SK-N-MC (cell line): ENCODE measurements around the gene HES5.

ENCODE experiments used
- DNase-seq: peaks from one replicate; pipeline ENCODE4 v3.0.0-alpha.2; 2011; ENCODE audit warnings: low read depth, low spot score
- H3K27ac ChIP-seq: fragments of 200-600 bp; sonication (generic); 2 replicates; pipeline ENCODE4 v1.5.1; 2016; ENCODE audit warnings: mixed run types
- H3K36me3 ChIP-seq: fragments of 200-600 bp; sonication (generic); 2 replicates; pipeline ENCODE4 v1.6.1; 2017; ENCODE audit warnings: antibody characterized with exemption, low read length, mixed read lengths; ENCODE audit not compliant: insufficient read depth
- H3K4me3 ChIP-seq: fragments of 200-600 bp; sonication (generic); 2 replicates; pipeline ENCODE4 v1.5.1; 2016
- H3K9ac ChIP-seq: fragments of 200-600 bp; sonication (generic); 2 replicates; pipeline ENCODE4 v1.8.0; 2017; ENCODE audit warnings: mixed run types, mixed read lengths; ENCODE audit not compliant: insufficient read length
- H3K9me3 ChIP-seq: fragments of 200-600 bp; sonication (generic); 2 replicates; pipeline ENCODE4 v1.6.1; 2017; ENCODE audit warnings: low read depth, mild to moderate bottlenecking, antibody characterized with exemption, low read length, moderate library complexity, mixed read lengths
- EZH2 ChIP-seq: fragments of 200-600 bp; sonication (generic); IDR thresholded peaks from one replicate; pipeline ENCODE4 v1.6.1; 2017; ENCODE audit warnings: antibody characterized with exemption
- FOXP2 ChIP-seq: optimal IDR thresholded peaks from 2 replicates; pipeline ENCODE3; 2011; ENCODE audit warnings: mild to moderate bottlenecking, moderate library complexity; ENCODE audit not compliant: insufficient read depth; ENCODE audit errors: extremely low read length, control extremely low read depth
- POLR2AphosphoS5 ChIP-seq: IDR thresholded peaks from 2 replicates; pipeline ENCODE4 v1.6.1; 2012; ENCODE audit warnings: mild to moderate bottlenecking, low read depth, low read length, borderline replicate concordance

HES5 gene

DNA sequence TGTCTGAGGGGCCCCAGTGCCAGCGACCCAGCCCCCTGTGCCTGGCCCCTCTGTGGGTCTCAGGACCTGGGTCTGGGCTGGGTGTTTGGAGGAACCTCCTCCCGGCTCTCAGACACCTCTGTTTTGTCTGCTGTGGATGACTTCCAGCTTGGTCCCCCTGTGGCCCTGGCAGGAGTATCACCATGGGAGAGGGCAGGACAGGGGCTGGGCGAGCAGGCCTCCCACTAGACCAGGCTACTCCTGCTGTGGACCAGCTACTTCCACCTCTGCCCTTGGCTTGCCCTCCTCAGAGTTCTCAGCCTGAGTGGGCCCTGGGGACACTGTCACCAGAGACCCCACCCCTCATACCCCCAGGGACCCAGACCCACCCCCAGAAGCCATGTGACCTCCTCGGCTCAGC, 32.2 kb downstream of the HES5 start:
- Histone ChIP-seq H3K4me3 (no peak overlapping the region), H3K9me3 (no peaks in the 10 kb centered on the region), H3K27ac (no peak overlapping the region), H3K36me3 (no peaks in the 10 kb centered on the region), H3K9ac (no peak overlapping the region)
- no peak for DNase-seq
- TF ChIP-seq POLR2AphosphoS5 (no peak), FOXP2 (no peak), EZH2 (no peak)

DNA sequence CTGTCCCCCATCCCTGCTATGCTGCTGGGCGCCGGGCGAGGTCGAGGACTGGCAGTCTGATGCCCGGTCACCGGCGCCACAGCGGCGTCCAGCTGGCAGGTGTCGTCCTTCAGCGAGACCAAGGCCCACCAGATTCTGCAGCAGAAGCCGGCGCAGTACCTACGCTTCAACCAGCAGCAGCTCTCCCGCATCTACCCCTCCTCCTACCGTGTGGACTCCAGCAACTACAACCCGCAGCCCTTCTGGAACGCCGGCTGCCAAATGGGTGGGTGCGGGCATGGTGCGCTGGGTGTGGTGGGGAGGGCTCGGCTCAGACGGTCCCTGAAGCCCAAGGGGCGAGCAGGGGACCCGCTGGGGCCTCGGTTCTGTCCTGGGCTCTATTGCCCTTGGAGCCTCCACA, 33.3 kb downstream of the HES5 start:
- Histone ChIP-seq H3K27ac (no peak overlapping the region), H3K4me3 (no peak overlapping the region), H3K9ac (no peak overlapping the region), H3K36me3 (no peaks in the 10 kb centered on the region), H3K9me3 (no peaks in the 10 kb centered on the region)
- TF ChIP-seq EZH2: no peak
- TF ChIP-seq POLR2AphosphoS5: no peak
- no peak for TF ChIP-seq FOXP2
- DNase-seq: no peak

DNA sequence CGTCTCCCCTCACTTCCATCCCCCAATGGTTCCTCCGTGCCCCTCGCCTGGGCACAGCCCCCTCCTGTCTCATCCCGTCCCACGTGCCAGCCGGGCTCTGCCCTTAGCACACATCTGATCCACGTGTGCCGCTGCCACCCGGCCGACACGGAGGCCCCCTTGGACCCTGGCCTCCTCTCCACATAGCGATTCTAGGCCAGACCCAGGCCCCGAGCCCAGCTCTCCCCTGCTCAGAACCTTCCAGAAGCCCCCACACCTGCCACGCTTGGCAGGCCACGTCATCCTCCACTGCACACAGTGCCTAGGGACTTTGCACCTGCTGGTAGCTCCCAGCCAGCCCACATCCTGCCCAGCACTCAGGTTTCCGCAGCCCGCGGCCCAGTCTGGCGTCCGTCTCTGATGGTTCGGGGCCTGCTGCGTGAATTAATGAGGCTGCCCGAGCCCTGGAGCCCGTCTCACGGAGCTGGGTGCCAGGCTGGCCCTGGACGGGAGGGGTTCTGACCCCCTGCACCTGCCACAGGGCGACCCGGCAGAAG, 33.9 kb downstream of the HES5 start:
- no peaks in the 10 kb centered on the region for H3K9me3 ChIP-seq
- no peak overlapping the region for H3K9ac ChIP-seq
- H3K4me3 ChIP-seq: no peak overlapping the region
- no peaks in the 10 kb centered on the region for H3K36me3 ChIP-seq
- H3K27ac ChIP-seq: no peak overlapping the region
- TF ChIP-seq FOXP2 (no peak), POLR2AphosphoS5 (no peak), EZH2 (no peak)
- DNase-seq: no peak

DNA sequence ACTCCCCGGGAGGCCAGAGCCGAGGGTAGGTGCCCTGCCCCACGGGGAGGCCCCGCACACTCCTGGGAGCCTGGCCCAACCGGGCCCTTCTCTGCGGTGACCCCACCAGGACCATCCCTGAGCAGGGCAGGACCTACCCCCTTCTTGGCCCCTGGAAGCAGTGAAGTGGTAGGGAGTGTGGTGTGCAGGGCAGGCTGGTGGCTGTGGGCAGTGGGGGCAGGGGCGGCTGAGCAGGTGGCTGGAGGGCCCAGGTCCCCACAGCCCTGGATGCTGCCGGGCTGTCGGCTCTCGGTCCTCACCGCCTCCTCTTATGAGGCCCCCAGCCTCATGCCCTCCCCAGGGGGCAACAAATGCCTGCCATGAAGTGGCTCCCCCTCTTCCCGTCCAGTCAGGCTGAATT, 34.5 kb downstream of the HES5 start:
- Histone ChIP-seq H3K9me3 (no peaks in the 10 kb centered on the region), H3K36me3 (no peaks in the 10 kb centered on the region), H3K9ac (no peak overlapping the region), H3K27ac (no peak overlapping the region), H3K4me3 (no peak overlapping the region)
- no peak for DNase-seq
- no peak for TF ChIP-seq POLR2AphosphoS5
- TF ChIP-seq FOXP2: no peak
- no peak for TF ChIP-seq EZH2

DNA sequence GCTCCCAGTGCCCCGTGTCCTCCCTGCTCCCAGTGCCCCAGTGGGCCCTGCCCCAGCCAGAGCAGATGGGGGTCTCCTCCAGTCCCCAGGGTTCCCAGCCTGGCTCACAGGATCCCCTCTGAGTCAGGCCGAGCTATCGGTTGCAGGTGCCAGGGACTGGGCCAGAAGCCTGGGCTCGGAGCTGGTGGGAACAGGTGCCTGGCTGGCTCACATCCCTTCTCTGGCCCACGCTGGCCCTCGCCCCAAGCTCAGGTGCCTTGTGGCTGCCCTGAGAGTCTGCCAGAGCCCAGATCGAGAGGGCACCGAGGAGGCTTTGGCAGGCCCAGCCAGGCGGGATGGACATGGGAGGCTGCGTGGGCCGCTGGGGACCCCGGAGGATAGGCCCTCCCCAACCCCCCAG, 35.0 kb downstream of the HES5 start:
- H3K27ac ChIP-seq: no peak overlapping the region
- no peak for DNase-seq
- H3K36me3 ChIP-seq: no peaks in the 10 kb centered on the region
- H3K9ac ChIP-seq: no peak overlapping the region
- no peak overlapping the region for H3K4me3 ChIP-seq
- TF ChIP-seq EZH2: no peak
- no peak for TF ChIP-seq FOXP2
- no peak for TF ChIP-seq POLR2AphosphoS5
- H3K9me3 ChIP-seq: no peaks in the 10 kb centered on the region

DNA sequence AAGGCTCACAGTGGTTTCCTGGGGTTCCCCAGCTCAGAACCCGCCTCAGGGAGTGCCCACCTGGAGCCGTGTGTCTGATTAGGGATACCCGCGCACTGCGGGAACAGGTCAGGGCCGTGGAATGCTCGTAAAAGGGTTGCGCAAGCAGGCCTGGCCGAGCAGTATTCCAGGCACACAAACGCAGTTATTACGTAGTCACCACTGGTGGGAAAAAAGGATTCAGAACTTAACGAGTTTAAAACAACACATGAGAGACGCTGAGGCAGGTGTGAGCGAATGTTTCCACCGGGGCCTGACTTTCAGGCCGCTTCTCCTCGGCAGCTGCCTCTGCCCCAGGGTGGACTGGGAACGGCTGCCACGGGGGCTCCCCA, 35.8 kb downstream of the HES5 start:
- H3K36me3 ChIP-seq: no peaks in the 10 kb centered on the region
- no peak overlapping the region for H3K4me3 ChIP-seq
- H3K27ac ChIP-seq: no peak overlapping the region
- H3K9me3 ChIP-seq: no peaks in the 10 kb centered on the region
- TF ChIP-seq EZH2 (no peak), POLR2AphosphoS5 (no peak), FOXP2 (no peak)
- no peak for DNase-seq
- H3K9ac ChIP-seq: no peak overlapping the region

DNA sequence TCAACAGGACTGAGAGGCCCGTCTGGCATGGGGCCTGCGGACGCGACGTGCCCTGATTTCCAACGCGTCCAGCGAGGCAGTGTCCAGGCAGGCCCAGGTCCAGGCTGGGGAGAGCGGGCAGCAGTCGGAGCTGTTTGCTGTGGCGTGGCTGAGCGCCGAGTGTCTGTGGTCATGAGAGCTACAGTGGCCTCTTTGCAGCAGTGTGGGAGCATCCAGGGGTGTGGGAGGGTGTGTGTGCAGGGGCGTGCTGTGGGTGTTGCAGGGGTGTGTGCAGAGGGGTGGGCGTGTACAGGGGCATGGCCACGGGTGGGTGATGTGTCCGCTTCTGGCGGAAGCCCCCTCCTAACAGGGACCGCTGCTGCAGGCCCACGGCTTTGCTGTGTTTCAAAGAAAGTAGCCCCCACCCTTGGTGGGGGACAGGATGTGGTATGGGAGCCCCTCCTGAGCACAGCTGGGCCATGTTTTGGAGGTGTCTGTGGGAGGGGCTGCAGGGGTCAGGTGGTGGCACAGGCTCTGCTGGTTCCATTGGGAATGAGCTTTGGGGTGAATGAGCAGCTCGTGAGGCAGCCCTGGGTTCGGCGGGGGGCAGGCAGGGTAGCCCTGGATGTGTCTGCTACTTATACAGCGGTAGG, 36.3 kb downstream of the HES5 start:
- Histone ChIP-seq H3K9me3 (no peaks in the 10 kb centered on the region), H3K27ac (no peak overlapping the region), H3K36me3 (no peaks in the 10 kb centered on the region), H3K4me3 (no peak overlapping the region), H3K9ac (no peak overlapping the region)
- DNase-seq: no peak
- TF ChIP-seq FOXP2 (no peak), POLR2AphosphoS5 (no peak), EZH2 (no peak)

DNA sequence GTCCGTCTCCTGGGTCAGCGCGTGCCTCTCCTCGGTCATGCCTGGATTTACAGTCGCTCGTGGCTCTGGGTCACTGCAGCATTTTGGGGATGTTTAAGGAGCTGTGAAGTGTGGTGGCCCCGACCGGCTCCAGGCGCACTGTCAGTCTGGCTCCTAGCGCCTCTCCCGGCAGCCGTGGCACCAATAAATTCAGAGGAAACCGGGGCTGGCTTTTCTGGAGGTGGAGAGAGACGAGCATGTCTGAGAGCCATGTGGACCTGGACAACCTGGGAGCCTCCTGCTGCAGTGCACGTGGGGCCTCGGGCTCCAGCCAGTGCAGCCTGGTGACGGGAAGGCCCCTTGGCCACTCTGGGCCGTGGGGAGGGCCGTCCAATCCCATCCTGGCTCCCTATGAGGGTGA, 36.8 kb downstream of the HES5 start:
- Histone ChIP-seq H3K36me3 (no peaks in the 10 kb centered on the region), H3K9me3 (no peaks in the 10 kb centered on the region), H3K4me3 (no peak overlapping the region), H3K9ac (no peak overlapping the region), H3K27ac (no peak overlapping the region)
- no peak for DNase-seq
- TF ChIP-seq FOXP2 (no peak), EZH2 (no peak), POLR2AphosphoS5 (no peak)

DNA sequence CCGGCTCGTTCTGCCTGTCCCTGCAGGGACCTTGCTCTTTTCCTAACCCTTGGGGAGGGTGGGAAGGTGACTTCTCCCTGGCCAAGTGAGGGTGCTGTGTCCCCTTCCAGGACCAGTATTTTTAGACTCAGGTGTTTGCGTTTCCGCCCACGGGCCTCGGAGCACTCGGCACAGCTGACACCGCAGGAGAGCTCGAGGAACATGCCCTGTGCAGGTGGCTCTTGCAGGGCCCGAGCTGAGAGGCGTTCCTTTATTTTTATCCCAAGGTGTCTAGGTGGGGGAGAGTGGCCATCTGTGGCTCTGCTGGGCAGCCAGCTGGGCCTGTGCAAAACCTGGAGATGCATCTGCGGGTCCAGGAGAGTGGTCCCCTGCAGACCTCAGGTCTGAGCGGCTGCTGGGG, 38.0 kb downstream of the HES5 start:
- Histone ChIP-seq H3K9ac (no peak overlapping the region), H3K27ac (no peak overlapping the region), H3K4me3 (no peak overlapping the region), H3K36me3 (no peaks in the 10 kb centered on the region), H3K9me3 (no peaks in the 10 kb centered on the region)
- no peak for DNase-seq
- TF ChIP-seq EZH2 (no peak), POLR2AphosphoS5 (no peak), FOXP2 (no peak)
